AG04450 (cell line): ENCODE results near the gene FASN. TPM values are rescaled to one million over a fixed set of nuclear protein-coding genes. Genes with fewer than 3 reads are reported as not detected.

Experiments
- CTCF ChIA-PET: fragments of 300-600, 350-600 bp; formaldehyde crosslinking; extraction: SDS; loops from one replicate; lab custom pipeline; 2022; ENCODE audit warnings: antibody characterized with exemption, inconsistent platforms; lab: Charles Lee
- POLR2A ChIA-PET: fragments of 350-600 bp; formaldehyde crosslinking; extraction: SDS; loops from one replicate; lab custom pipeline; 2021; ENCODE audit warnings: antibody characterized with exemption, inconsistent platforms; lab: Yijun Ruan, JAX
- DNase-seq: peaks from one replicate; pipeline ENCODE4 v3.0.0-alpha.2; 2011; ENCODE audit warnings: low read depth, low spot score
- H3K27ac ChIP-seq: one replicate; pipeline ENCODE4 v1.5.1; 2012; ENCODE audit warnings: low read depth, low read length, control low read depth
- H3K27me3 ChIP-seq: one replicate; pipeline ENCODE4 v1.6.0; 2012; ENCODE audit warnings: low read length; ENCODE audit not compliant: control insufficient read depth, insufficient read depth
- H3K4me3 ChIP-seq: 2 replicates; pipeline ENCODE4 v1.5.1; 2011; ENCODE audit warnings: mild to moderate bottlenecking, low read depth, low read length, control low read depth
- H3K9me3 ChIP-seq: 2 replicates; pipeline ENCODE4 v1.5.1; 2012; ENCODE audit warnings: low read length; ENCODE audit not compliant: control insufficient read depth, insufficient read depth
- polyA plus RNA-seq: library from polyadenylated mRNA; depleted of rRNA; stranded (reverse); fragments of >200 nt; gene quantifications from 2 replicates; pipeline ENCODE4 v1.2.3, GENCODE V29; 2011
- TF ChIP-seq, protein P1 (sequence below): IDR thresholded peaks from 2 replicates; pipeline ENCODE4 v1.5.1; 2011; ENCODE audit warnings: low read depth, low read length, control low read depth, inconsistent platforms

Gene FASN
- polyA plus RNA-seq, 1 experiment: 6.2 TPM

DNA sequence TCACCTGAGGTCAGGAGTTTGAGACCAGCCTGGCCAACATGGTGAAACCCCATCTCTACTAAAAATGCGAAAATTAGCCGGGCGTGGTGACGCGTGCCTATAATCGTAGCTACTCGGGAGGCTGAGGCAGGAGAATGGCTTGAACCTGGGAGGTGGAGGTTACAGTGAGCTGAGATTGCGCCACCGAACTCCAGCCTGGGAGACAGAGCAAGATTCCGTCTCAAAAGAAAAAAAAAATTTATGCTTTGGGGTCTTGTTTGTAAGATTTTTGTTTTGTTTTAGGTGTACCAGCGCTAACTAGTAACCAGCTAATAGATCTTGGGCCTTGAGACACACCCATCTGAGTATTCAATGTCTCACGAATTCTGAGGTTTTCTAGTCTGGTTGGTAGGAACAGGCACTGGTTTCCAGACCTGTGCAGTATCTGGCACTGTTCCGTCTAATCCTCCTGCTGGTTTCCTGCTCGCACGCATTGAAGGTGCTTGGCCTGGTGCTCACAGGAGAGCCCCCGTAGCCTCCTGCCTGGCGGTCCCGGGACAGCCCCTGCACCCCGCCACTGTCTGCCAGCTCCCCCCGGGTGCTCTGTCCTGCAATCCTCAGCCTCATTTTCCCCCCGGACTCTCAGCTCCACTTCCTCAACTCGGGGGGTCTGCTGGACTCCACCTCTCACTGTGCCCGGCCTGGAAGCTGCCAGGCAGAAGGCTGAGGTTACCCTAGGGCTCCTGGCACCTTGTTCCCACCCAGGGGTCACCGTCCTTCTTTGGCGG, 21.8 kb downstream of the FASN start:
- H3K9me3 ChIP-seq: no peaks in the 10 kb centered on the region; the same call in 1 of the 2 replicates
- H3K4me3 ChIP-seq: no peak overlapping the region
- no peak overlapping the region for H3K27ac ChIP-seq
- CTCF ChIA-PET: no interaction called here
- no peaks in the 10 kb centered on the region for H3K27me3 ChIP-seq
- DNase-seq: no peak
- TF ChIP-seq, protein P1, sequence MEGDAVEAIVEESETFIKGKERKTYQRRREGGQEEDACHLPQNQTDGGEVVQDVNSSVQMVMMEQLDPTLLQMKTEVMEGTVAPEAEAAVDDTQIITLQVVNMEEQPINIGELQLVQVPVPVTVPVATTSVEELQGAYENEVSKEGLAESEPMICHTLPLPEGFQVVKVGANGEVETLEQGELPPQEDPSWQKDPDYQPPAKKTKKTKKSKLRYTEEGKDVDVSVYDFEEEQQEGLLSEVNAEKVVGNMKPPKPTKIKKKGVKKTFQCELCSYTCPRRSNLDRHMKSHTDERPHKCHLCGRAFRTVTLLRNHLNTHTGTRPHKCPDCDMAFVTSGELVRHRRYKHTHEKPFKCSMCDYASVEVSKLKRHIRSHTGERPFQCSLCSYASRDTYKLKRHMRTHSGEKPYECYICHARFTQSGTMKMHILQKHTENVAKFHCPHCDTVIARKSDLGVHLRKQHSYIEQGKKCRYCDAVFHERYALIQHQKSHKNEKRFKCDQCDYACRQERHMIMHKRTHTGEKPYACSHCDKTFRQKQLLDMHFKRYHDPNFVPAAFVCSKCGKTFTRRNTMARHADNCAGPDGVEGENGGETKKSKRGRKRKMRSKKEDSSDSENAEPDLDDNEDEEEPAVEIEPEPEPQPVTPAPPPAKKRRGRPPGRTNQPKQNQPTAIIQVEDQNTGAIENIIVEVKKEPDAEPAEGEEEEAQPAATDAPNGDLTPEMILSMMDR: no peak
- POLR2A ChIA-PET: interaction anchor here (0.7 to 1.2 kb wide), 2 partner anchors 16 to 20 kb away, joined by 3 read pairs; no protein-coding TSS in a partner anchor

DNA sequence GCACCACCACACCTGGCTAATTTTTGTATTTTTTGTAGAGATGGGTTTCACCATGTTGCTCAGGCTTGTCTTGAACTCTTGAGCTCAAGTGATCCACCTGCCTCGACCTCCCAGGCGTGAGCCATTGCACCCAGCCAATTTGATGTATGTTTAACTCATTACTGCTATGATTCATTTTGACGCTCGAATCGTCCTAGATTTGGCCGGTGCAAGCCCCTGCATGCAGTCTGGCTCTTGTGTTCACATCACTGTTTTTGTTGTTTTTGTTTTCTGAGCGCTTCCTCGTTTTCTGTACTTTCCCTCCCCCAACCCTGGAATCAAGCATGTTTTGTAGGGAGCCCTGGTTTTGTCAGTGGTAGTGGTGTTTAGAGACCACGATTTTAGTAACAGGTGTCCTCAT, 24.6 kb downstream of the FASN start:
- Histone ChIP-seq H3K27ac (no peak overlapping the region), H3K9me3 (no peaks in the 10 kb centered on the region; the same call in 1 of the 2 replicates), H3K4me3 (no peak overlapping the region), H3K27me3 (no peaks in the 10 kb centered on the region)
- TF ChIP-seq, protein P1: no peak
- ChIA-PET CTCF (no interaction called here), POLR2A (no interaction called here)
- no peak for DNase-seq

DNA sequence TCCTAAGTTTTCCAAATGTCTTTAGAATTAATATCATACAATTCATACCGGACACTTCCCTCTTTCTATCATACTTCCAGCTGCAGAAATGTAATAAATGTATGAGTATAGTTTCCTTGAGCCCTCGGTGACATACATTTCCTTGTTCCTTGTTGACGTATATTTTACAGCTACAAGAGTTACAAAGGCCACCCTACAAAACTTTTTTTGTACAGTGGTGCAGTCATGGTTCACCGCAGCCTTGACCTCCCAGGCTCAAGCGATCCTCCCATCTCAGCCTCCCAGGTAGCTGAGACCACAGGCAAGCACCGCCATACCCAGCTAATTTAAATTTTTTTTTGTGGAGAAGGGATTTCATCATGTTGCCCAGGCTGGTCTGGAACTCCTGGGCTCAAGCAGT, 25.2 kb downstream of the FASN start:
- ChIA-PET POLR2A (interaction anchor here (0.7 kb wide), 1 partner anchor 16 kb away, joined by 4 read pairs; no protein-coding TSS in a partner anchor), CTCF (interaction anchor here (0.7 kb wide), 1 partner anchor 10 kb away, joined by 3 read pairs; no protein-coding TSS in a partner anchor)
- Histone ChIP-seq H3K4me3 (no peak overlapping the region), H3K27me3 (no peaks in the 10 kb centered on the region), H3K27ac (no peak overlapping the region), H3K9me3 (no peaks in the 10 kb centered on the region; the same call in 1 of the 2 replicates)
- DNase-seq: no peak
- TF ChIP-seq, protein P1: no peak

DNA sequence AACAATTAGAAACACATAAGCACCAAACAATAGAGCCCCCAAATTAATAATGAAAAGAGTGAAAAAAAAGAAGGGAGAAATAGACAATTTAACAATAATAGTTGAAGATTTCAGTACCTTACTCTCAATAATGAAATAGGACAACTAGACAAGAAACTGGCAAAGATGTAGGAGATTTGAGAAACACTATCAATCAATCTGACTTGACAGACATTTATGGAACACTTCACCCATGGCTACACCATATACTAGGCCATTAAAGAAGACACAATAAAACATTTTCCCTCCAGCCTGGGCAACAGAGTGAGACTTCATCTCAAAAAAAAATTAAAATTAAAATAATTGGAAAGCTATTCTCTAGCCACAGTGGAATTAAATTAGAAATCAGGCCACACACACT, 27.4 kb downstream of the FASN start:
- ChIA-PET CTCF (no interaction called here), POLR2A (no interaction called here)
- Histone ChIP-seq H3K4me3 (no peak overlapping the region), H3K27me3 (no peaks in the 10 kb centered on the region), H3K27ac (no peak overlapping the region), H3K9me3 (no peaks in the 10 kb centered on the region; the same call in 1 of the 2 replicates)
- TF ChIP-seq, protein P1: no peak
- DNase-seq: no peak
